DMS79 treated with DMSO at 0.1 percent for 48 hours (cell line): ENCODE measurements around the gene ACTL10.

ENCODE experiments used
- DNase-seq: peaks from one replicate; lab custom pipeline; 2025; lab: John Stamatoyannopoulos, UW

ACTL10 gene

GRCh38 chr20:33677991-33678702 lies 11.4 kb downstream of the ACTL10 start:
- DNase-seq, result no peak

GRCh38 chr20:33679758-33680485 lies 13.2 kb downstream of the ACTL10 start:
- DNase-seq, result no peak

- no peak for DNase-seq
Observed at GRCh38 chr20:33680686-33681085, 13.9 kb downstream of the ACTL10 start.

GRCh38 chr20:33681288-33681687 lies 14.5 kb downstream of the ACTL10 start:
- no peak for DNase-seq

- no peak for DNase-seq
Observed at GRCh38 chr20:33681728-33682353, 15.1 kb downstream of the ACTL10 start.

GRCh38 chr20:33684533-33685327 lies 18.0 kb downstream of the ACTL10 start:
- DNase-seq, result peak; percentile 46

- DNase-seq, result peak; percentile 46
Observed at GRCh38 chr20:33685328-33686099, 18.8 kb downstream of the ACTL10 start.

GRCh38 chr20:33686100-33686983 lies 19.6 kb downstream of the ACTL10 start, which contains the start of gene E2F1:
E2F1 (minus strand) TSS chr20:33686385; CDS start chr20:33686264, 121 bp downstream.
- DNase-seq, result peak; percentile 89

GRCh38 chr20:33686984-33687366 lies 20.2 kb downstream of the ACTL10 start:
- no peak for DNase-seq

GRCh38 chr20:33687370-33687915 lies 20.7 kb downstream of the ACTL10 start:
- DNase-seq, result no peak

GRCh38 chr20:33687993-33688937 lies 21.5 kb downstream of the ACTL10 start:
- no peak for DNase-seq

- no peak for DNase-seq
Observed at GRCh38 chr20:33688938-33689424, 22.2 kb downstream of the ACTL10 start.

GRCh38 chr20:33689493-33689892 lies 22.8 kb downstream of the ACTL10 start:
- no peak for DNase-seq

- DNase-seq, result no peak
Observed at GRCh38 chr20:33689973-33690372, 23.2 kb downstream of the ACTL10 start.

- DNase-seq, result no peak
Observed at GRCh38 chr20:33693289-33693688, 26.5 kb downstream of the ACTL10 start.

- no peak for DNase-seq
Observed at GRCh38 chr20:33693741-33694638, 27.2 kb downstream of the ACTL10 start.

- DNase-seq, result no peak
Observed at GRCh38 chr20:33694639-33695012, 27.9 kb downstream of the ACTL10 start.

GRCh38 chr20:33696448-33696847 lies 29.7 kb downstream of the ACTL10 start:
- no peak for DNase-seq
